Stromal cell of bone marrow (primary cell): ENCODE measurements around the gene MAN2A2.
"Not testable (repeated sequence)": the region's sequence is repeated elsewhere in the genome, so short reads cannot be mapped to it uniquely, and the experiment has no call there.

Source experiments
- DNase-seq: peaks from one replicate; pipeline ENCODE4 v3.0.0-alpha.2; 2012; ENCODE audit warnings: low read depth

MAN2A2 gene

DNA sequence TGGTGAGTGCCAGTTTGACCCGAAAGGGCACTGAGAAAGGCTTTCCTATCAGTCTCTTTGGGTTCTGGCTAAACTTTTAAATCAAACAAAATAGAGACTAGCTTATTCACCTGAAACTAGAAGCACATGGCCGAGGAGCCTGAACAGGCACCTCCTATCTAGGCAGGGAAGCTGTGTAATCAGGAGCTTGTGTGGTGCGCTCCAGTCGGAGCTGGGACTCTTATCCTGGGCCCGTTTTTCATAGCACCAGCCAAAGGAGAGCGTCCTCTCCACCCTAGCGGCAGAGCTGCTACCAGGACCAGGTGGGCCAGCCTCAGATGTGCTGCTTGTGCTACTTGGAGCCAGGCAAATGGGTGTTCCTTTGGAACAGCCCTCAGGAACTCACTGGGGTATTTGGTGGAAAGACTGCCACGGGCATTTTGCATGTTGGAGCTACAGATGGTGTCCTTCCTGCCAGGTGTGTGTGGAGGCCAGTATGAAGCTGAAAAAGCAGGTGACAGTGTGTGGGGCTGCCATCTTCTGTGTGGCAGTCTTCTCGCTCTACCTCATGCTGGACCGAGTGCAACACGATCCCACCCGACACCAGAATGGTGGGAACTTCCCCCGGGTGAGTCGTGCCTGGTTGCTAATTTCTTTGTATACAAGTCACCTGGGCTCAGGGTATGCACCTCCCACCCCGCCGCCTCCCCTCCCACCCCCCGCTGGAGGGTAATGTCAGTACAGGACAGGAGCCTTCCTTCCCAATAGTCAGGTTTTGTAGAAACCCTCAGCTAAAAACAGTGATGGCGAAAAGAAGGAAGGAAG is 833 bp downstream of the MAN2A2 start:
- DNase-seq, result no peak

DNA sequence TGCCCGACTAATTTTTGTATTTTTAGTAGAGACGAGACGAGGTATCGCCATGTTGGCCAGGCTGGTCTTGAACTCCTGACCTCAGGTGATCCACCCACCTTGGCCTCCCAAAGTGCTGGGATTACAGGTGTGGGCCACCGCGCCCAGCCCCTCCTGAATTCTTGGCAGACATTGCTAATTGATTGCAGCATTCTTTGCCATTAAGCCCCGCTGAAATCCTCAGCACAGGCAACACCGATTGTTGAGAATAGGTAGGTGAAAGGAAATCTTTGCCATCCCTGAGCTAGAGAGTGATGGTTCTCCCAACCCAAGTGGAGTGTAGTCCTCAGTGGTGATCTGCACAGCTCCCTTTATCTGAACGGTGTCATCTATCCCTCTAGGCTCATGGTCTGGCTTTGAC is 1.6 kb downstream of the MAN2A2 start:
- DNase-seq, result no peak

DNA sequence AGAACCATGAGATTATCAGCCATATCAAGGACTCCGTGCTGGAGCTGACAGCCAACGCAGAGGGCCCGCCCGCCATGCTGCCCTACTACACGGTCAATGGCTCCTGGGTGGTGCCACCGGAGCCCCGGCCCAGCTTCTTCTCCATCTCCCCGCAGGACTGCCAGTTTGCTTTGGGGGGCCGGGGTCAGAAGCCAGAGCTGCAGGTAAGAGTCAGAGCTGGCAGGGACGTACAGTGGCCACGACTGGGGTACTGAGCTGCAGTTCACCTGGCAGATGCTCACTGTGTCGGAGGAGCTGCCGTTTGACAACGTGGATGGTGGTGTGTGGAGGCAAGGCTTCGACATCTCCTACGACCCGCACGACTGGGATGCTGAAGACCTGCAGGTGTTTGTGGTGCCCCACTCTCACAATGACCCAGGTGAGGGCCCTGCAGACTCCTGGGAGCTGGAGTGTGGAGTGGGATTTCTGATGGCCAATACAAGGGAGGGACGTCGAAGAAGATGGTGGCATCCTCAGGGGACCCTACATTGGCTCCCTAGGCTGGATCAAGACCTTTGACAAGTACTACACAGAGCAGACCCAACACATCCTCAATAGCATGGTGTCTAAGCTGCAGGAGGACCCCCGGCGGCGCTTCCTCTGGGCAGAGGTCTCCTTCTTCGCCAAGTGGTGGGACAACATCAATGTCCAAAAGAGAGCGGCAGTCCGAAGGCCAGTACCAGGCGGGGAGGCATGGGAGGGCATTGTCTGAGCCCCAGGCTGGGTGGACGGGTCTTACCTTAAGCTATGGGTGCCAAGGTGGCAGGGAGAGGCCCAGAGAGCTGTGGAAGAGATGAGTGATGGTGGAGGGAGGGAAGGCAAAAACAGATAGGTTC is 2.4 kb downstream of the MAN2A2 start:
- DNase-seq, result no peak

DNA sequence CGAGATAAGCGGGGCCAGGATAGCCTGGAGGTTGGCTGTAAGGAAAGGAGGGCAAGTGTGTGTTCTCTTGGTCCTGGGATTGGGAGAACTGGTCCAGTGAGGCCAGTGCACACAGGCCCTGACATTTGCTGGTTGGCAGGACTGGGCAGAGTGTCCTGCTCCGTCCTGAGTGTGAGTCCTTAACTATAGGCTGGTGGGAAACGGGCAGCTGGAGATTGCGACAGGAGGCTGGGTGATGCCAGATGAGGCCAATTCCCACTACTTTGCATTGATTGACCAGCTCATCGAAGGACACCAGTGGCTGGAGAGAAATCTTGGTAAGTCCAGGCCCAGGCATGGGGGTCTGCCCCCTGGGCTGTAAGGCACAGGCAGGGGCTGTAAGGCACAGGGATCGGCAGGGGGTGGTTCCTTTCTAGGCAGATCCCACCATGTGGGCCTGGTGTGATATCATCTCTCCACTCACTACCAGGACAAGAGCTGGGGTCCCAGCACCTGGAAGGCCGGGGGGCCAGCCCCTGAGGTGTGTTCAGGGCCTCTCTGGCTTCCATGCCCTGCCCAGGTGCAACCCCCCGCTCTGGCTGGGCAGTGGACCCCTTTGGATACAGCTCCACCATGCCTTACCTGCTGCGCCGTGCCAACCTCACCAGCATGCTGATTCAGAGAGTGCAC is 3.2 kb downstream of the MAN2A2 start:
- DNase-seq, result no peak

DNA sequence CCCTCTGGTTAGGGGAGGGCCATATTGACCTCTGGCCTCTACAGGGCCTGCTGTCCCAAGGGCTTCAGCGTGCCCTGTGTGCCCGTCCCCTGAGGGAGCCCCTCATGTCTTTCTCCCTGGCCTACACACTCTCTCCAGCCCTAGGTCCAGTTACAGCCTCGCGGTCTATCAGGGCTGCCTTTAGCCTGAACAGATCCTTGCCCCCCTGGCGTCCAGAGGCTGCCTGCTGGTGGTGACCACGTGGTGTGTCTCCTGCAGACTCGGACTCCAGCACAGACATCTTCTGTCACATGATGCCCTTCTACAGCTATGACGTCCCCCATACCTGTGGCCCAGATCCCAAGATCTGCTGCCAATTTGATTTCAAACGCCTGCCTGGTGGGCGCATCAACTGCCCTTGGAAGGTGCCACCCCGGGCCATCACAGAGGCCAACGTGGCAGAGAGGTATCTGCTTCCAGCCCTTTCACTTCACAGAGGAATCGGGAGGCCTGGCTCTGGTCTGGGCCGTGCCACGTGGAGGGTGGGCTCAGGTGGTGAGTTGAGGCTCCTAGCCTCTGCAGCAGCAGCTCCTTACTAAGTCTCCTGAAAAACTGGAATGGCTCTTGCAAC is 4.1 kb downstream of the MAN2A2 start:
- DNase-seq, result no peak

DNA sequence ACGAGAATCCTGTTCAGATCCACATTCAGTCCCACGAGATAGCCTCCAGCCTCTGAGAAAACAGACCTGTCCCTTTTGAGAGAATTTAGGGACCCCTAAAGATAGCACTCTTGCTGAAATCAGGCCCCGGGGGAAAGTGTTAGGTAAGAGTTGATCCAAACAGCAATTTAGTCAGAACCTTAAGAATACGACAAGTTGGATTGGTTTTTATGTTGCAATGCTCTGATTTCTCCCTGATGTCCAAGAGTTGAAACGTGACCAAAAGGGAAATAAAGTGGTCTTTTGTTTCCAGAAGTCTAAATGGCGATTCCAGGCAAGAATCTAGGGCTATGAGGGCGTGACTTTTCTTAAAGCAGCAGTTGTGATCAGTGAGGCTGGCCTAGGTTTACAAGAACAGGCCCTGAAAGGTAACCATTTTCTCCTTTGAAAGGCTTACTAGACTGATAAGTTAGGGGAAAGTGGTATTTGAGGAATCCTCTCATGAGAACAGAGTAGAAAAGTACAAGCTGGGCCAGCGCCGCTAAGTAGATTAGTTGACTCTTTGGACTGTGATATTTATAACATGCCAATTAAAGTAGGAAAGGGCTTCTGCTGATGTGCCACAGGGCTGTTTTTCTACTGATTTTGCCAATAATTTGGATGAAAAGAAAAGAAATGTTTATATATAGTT is 4.9 kb downstream of the MAN2A2 start:
- DNase-seq, result no peak

DNA sequence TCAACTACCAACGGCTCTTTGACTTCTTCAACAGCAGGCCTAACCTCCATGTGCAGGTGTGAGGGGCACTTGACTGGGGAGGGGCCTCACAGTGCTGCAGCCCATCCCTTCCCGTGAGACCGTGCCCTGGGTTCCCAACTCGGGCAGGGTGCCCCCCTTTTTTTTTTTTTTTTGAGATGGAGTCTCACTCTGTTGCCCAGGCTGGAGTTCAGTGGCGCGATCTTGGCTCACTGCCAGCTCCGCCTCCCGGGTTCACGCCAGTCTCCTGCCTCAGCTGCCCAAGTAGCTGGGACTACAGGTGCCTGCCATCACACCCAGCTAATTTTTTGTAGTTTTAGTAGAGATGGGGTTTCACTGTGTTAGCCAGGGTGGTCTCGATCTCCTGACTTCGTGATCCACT is 6.3 kb downstream of the MAN2A2 start:
- DNase-seq, result not testable (repeated sequence)

DNA sequence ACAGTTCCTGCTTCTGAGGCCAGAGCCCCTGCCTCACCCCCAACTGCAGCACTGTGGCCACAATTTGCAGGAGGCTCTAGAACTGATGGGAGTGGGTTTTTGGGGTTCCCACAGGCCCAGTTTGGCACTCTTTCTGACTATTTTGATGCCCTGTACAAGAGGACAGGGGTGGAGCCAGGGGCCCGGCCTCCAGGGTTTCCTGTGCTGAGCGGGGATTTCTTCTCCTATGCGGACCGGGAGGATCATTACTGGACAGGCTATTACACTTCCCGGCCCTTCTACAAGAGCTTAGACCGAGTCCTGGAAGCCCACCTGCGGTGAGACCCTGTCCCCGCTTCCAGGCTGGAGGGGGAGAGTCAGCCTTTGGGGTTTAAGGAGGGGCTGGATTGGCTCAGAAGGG is 6.9 kb downstream of the MAN2A2 start:
- no peak for DNase-seq

DNA sequence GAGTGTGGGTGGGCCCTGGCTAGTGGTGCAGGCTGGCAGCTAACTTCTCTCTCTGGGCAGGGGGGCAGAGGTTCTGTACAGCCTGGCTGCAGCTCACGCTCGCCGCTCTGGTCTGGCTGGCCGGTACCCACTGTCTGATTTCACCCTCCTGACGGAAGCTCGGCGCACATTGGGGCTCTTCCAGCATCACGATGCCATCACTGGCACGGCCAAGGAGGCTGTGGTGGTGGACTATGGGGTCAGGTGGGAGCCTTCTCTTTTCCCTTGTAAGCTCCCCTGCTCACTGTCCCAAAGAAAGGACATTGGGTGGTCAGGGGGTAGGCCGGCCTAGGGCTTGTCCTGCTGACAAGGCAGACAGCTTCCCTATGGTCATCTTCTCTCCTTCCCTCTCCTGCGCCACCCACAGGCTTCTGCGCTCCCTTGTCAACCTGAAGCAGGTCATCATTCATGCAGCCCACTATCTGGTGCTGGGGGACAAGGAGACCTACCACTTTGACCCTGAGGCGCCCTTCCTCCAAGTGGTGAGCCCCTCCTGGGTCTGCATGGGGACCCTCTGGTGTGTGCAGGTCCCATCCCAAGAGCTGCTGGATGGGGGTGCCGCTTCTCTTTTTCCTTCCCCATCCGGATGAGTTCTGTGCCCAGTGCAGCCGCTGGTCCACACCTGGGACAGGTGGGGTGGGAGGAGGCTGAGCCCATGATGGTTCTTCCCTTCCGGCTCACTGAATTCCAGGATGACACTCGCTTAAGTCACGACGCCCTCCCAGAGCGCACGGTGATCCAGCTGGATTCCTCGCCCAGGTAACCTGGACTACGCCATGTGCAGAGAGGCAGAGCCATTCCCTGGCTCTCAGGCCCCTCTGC is 7.6 kb downstream of the MAN2A2 start:
- DNase-seq, result no peak

DNA sequence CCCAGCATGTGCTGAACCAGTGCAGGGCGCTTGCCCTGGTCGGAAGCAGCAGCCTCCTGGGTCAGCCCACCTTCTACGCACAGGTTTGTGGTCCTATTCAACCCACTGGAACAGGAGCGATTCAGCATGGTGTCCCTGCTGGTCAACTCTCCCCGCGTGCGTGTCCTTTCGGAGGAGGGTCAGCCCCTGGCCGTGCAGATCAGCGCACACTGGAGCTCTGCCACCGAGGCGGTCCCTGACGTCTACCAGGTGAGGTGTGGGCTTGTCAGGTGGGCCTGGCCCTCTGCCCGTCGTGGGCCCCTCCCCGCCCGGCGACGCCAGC is 8.2 kb downstream of the MAN2A2 start:
- DNase-seq, result no peak

DNA sequence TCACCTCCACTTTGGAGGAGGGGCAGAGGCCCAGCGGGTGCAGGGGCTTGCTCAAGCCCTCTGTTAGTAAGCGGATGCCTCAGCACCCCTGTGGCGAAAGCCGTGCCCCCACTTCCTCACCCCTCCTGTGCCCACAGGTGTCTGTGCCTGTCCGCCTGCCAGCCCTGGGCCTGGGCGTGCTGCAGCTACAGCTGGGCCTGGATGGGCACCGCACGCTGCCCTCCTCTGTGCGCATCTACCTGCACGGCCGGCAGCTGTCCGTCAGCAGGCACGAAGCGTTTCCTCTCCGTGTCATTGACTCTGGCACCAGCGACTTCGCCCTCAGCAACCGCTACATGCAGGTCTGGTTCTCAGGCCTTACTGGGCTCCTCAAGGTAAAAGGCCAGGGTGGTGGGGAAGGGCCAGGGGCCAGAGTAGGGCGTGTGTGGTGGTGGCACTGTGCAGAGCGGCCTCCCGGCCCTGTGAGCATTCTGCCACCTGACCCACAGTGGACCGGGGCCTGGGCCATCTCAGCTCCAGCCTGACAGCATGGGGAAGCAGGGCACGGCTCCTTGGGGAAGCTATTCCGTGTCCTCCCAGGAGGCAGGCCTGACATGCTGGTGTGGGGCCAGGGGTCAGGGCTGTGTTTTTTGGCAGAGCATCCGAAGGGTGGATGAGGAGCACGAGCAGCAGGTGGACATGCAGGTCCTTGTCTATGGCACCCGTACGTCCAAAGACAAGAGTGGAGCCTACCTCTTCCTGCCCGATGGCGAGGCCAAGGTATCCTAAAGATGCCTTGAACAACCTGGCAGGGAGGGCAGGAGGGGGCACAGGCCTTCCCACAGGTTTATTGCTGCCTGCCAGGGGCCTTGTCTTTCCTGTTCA is 9.0 kb downstream of the MAN2A2 start:
- DNase-seq, result no peak

DNA sequence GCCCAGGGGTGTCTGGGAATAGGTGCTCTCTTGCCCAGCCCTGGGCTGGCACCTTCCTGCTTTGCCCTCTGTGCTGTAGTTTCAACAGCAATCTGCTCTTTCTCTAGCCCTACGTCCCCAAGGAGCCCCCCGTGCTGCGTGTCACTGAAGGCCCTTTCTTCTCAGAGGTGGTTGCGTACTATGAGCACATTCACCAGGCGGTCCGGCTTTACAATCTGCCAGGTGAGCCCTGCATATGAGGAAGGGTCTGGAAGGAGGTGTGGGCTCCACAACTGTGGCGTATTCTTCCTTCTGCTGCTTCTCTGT is 9.6 kb downstream of the MAN2A2 start:
- no peak for DNase-seq

DNA sequence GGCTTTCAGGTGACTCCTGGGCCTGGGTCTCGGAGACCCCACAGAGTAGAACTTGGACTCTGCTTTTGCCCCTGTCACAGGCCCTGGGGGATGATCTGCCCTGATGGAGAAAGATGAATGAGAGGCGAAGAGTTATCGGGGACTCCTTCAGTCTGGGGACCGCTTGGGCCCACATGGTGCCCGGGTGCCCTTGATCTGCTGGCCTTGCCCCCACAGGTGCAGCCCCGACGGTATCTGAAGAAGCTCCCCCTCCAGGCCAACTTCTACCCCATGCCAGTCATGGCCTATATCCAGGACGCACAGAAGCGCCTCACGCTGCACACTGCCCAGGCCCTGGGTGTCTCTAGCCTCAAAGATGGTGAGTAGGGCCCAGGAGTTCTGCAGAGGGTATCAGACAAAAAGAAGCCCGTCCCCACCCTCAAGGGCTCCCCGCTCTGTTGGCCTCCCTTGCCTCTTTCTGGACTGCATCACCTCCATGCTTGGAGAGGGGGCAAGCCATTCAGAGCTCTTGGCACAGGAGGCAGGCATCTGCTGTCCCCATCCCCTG is 10.4 kb downstream of the MAN2A2 start:
- no peak for DNase-seq

DNA sequence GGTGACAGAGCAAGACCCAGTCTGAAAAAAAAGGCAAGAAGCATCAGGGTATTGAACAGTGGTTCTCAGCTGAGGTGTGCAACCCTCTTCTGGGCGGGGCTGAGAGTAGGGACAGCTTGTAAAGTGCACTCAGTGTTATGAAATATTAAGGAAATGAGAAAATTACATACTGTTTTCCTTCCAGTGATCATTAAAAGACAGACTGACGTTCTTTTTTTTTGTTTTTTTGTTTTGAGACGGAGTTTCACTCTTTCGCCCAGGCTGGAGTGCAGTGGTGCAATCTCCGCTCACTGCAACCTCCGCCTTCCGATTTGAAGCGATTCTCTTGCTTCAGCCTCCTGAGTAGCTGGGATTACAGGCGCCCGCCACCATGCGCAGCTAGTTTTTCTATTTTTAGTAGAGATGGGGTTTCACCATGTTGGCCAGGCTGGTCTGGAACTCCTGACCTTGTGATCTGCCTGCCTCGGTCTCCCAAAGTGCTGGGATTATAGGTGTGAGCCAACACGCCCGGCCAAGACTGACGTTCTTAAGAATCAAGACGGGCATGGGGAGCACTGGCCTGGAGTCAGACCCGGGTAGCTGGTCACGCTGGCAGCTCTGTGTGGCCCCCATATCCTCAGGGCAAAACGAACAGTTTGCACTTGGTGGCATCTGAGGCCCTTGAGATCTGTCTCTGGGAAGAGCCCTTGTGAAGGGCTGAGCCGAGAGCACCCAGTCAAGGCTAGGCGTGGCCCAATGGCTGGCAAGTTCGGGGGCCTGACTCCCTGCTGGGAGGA is 11.4 kb downstream of the MAN2A2 start:
- DNase-seq, result no peak

DNA sequence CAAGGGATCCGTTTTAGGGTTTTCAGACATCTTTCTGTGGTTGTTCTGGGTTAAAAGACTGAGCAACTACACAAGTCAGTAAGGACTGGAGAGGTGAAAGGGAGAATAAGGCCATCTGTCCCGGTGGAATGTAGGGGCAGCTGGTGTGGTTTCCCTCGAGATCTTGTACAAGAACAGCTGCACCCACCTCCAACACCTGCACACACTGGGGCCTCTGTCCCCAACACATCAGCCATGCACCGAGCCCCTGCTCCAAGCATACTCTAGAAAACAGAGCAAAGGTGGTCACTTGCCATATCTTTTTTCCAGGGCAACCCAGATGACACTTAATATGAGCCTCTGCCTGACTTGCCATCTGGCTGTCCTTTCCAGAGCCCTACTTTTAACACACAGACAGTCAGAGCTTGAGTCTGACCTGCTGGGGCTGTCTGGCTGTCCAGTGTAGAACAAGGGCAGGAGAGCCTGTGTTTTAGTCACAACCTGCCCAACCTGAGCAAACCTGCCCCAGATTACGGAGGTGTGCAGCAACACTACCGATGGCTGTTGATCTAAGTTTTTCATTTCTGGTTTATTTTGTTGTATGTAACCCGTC is 12.2 kb downstream of the MAN2A2 start:
- DNase-seq, result no peak

DNA sequence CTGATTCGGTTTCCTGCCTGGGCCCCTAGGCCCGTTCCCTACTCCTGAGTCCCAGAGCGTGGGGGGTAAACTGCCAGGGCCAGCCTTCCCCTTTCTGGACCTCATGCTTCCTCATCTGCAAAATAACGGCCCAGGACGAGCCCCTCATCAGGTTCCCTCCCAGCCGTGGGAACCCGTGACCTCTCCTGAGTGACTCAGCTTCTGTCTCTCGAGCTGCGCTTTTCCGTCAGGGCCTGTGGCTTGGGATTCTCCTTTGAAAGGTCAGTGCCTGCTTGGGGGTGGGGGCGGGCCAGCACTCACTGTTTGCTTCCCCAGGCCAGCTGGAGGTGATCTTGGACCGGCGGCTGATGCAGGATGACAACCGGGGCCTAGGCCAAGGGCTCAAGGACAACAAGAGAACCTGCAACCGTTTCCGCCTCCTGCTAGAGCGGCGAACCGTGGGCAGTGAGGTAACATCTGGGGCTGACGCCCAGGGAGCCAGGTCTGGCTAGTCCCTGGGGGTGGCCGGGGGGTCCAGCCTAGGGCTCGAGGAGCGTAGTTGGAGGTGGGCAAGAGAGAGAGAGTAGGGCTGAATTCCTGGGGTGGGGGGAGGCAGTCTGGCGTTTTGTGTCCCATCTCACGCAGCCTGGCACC is 12.8 kb downstream of the MAN2A2 start:
- no peak for DNase-seq

DNA sequence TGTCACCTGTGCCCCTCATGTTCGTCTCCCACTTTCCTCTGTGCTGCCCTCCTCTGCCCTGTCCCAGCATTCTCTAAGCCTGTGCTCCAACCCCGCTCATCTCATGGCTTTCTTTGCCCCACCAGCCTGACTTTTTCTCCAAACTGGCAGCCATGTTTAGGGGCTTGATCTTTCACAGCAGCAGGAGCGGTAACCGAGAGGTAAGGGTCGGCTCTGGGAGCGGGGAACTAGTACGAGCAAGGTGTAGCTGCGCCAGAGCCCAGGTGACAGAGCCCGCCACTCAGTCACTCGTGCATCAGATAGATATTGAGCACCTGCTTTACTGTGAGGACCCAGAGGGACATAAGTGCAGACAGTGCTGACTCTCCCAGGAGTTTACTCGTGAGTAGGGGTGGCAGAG is 13.4 kb downstream of the MAN2A2 start:
- no peak for DNase-seq

DNA sequence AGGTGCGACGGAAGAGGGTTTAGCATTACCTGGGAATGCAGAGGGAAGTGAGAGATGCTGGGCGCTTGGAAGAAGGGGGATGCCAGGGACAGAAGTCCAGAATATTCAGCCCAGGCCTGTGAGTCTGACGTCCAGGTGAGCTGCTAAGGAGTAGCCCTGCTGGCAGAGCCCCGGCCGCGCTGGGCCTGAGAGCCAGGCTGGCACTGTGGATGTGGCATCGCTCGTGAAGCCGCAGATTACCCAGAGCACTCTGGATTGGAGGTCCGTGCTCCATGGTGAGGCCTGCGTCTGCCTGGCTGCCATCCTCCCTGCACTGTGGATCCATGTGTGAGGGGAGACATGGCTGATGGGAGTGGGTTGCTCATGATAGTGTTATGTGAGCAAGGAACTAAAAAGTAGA is 14.5 kb downstream of the MAN2A2 start:
- DNase-seq, result no peak
